ENCODE data around the gene RTL5. TPM values are rescaled to one million over a fixed set of nuclear protein-coding genes. Genes with fewer than 3 reads are reported as not detected.

The RTL5 gene
- total RNA-seq, 1 experiment from 2014 or later, result not detected

- no peaks in the 10 kb centered on the region for H3K4me1 ChIP-seq (replicated peaks; ENCODE audit: insufficient read depth)
- H4K20me1 ChIP-seq (ENCODE audit: insufficient read depth), result no peaks in the 10 kb centered on the region
- H3K27ac ChIP-seq, result no peak overlapping the region
- H3K9me3 ChIP-seq (ENCODE audit: insufficient read depth, low read depth), result no peaks in the 10 kb centered on the region
- CTCF ChIA-PET, result no interaction called here
- no peaks in the 10 kb centered on the region for H3K36me3 ChIP-seq (ENCODE audit: low read depth)
- TF ChIP-seq EZH2 (IDR thresholded peaks at IDR 0.05; ENCODE audit: low read depth), result no peak
- DNase-seq, result no peak
- no peaks in the 10 kb centered on the region for H3F3A ChIP-seq (ENCODE audit: insufficient read depth, low read depth)
- no peak overlapping the region for H3K4me2 ChIP-seq
- no peak overlapping the region for H2AFZ ChIP-seq
- H3K27me3 ChIP-seq (ENCODE audit: insufficient read depth, low read depth), result peaks cover 7% of the 10 kb centered on the region; the same call in 1 of the 2 replicates
- intact Hi-C loops (cut with micrococcal nuclease; ENCODE audit: unreplicated experiment), result no loop called here
- BruUV-seq (replicated peaks), result no TSS peak
- no peaks in the 10 kb centered on the region for H3K9me2 ChIP-seq (ENCODE audit: insufficient read depth)
- no peaks in the 10 kb centered on the region for H3K79me2 ChIP-seq (ENCODE audit: low read depth)
- POLR2A ChIA-PET (ENCODE audit: unreplicated experiment), result no interaction called here
- H3K4me3 ChIP-seq, result no peak overlapping the region
These were observed 27.1 kb upstream of the RTL5 start for GRCh38 chrX:72158773-72159172.

GRCh38 chrX:72146527-72146926 lies 14.8 kb upstream of the RTL5 start:
- Histone ChIP-seq H3K9me3 (ENCODE audit: insufficient read depth, low read depth) (no peaks in the 10 kb centered on the region), H4K20me1 (ENCODE audit: insufficient read depth) (no peaks in the 10 kb centered on the region), H3K4me1 (replicated peaks; ENCODE audit: insufficient read depth) (no peaks in the 10 kb centered on the region), H2AFZ (no peak overlapping the region), H3K27ac (no peak overlapping the region), H3K9me2 (ENCODE audit: insufficient read depth) (no peaks in the 10 kb centered on the region), H3K4me2 (no peak overlapping the region), H3F3A (ENCODE audit: insufficient read depth, low read depth) (no peaks in the 10 kb centered on the region), H3K36me3 (ENCODE audit: low read depth) (no peaks in the 10 kb centered on the region), H3K27me3 (ENCODE audit: insufficient read depth, low read depth) (peaks cover 17% of the 10 kb centered on the region), H3K79me2 (ENCODE audit: low read depth) (no peaks in the 10 kb centered on the region), H3K4me3 (no peak overlapping the region)
- no peak for TF ChIP-seq CTCF (conservative IDR thresholded peaks at IDR 0.05)
- TF ChIP-seq EZH2 (IDR thresholded peaks at IDR 0.05; ENCODE audit: low read depth), result no peak
- DNase-seq, result no peak
- BruUV-seq (replicated peaks), result no TSS peak
- POLR2A ChIA-PET (ENCODE audit: unreplicated experiment), result no interaction called here
- CTCF ChIA-PET, result no interaction called here
- intact Hi-C loops (cut with micrococcal nuclease; ENCODE audit: unreplicated experiment), result no loop called here

- intact Hi-C loops (cut with micrococcal nuclease; ENCODE audit: unreplicated experiment), result no loop called here
- Histone ChIP-seq H3K36me3 (ENCODE audit: low read depth) (no peaks in the 10 kb centered on the region), H3K4me1 (replicated peaks; ENCODE audit: insufficient read depth) (no peaks in the 10 kb centered on the region), H3F3A (ENCODE audit: insufficient read depth, low read depth) (no peaks in the 10 kb centered on the region), H2AFZ (no peak overlapping the region), H4K20me1 (ENCODE audit: insufficient read depth) (no peaks in the 10 kb centered on the region), H3K27me3 (ENCODE audit: insufficient read depth, low read depth) (peaks cover 30% of the 10 kb centered on the region), H3K9me2 (ENCODE audit: insufficient read depth) (no peaks in the 10 kb centered on the region), H3K27ac (no peak overlapping the region), H3K4me2 (no peak overlapping the region), H3K4me3 (no peak overlapping the region), H3K79me2 (ENCODE audit: low read depth) (no peaks in the 10 kb centered on the region), H3K9me3 (ENCODE audit: insufficient read depth, low read depth) (no peaks in the 10 kb centered on the region)
- no TSS peak for BruUV-seq (replicated peaks)
- CTCF ChIA-PET, result no interaction called here
- no peak for DNase-seq
- POLR2A ChIA-PET (ENCODE audit: unreplicated experiment), result no interaction called here
- TF ChIP-seq CTCF (conservative IDR thresholded peaks at IDR 0.05) (no peak), EZH2 (IDR thresholded peaks at IDR 0.05; ENCODE audit: low read depth) (no peak)
These were observed 13.5 kb upstream of the RTL5 start for GRCh38 chrX:72145181-72145580.

- H3K36me3 ChIP-seq (ENCODE audit: low read depth), result no peaks in the 10 kb centered on the region
- no TSS peak for BruUV-seq (replicated peaks)
- ChIA-PET POLR2A (ENCODE audit: unreplicated experiment) (no interaction called here), CTCF (no interaction called here)
- TF ChIP-seq CTCF (conservative IDR thresholded peaks at IDR 0.05) (no peak), EZH2 (IDR thresholded peaks at IDR 0.05; ENCODE audit: low read depth) (no peak)
- H3F3A ChIP-seq (ENCODE audit: insufficient read depth, low read depth), result no peaks in the 10 kb centered on the region
- no peak overlapping the region for H2AFZ ChIP-seq
- no peaks in the 10 kb centered on the region for H3K9me2 ChIP-seq (ENCODE audit: insufficient read depth)
- DNase-seq, result no peak
- H3K4me2 ChIP-seq, result no peak overlapping the region
- H3K79me2 ChIP-seq (ENCODE audit: low read depth), result no peaks in the 10 kb centered on the region
- no peak overlapping the region for H3K4me3 ChIP-seq
- no peaks in the 10 kb centered on the region for H4K20me1 ChIP-seq (ENCODE audit: insufficient read depth)
- H3K27ac ChIP-seq, result no peak overlapping the region
- intact Hi-C loops (cut with micrococcal nuclease; ENCODE audit: unreplicated experiment), result no loop called here
- no peaks in the 10 kb centered on the region for H3K9me3 ChIP-seq (ENCODE audit: insufficient read depth, low read depth)
- H3K4me1 ChIP-seq (replicated peaks; ENCODE audit: insufficient read depth), result no peaks in the 10 kb centered on the region
- peaks cover 46% of the 10 kb centered on the region for H3K27me3 ChIP-seq (ENCODE audit: insufficient read depth, low read depth)
These were observed 11.8 kb upstream of the RTL5 start for GRCh38 chrX:72143609-72143907.

All from PC-9 (cell line).